Measurements from ENCODE around the gene CNTN1.
A peak's percentile ranks its signal among the peaks of the same experiment; 100 is the strongest.
"Not testable (repeated sequence)": the region's sequence is repeated elsewhere in the genome, so short reads cannot be mapped to it uniquely, and the experiment has no call there.

CNTN1 gene

GRCh38 chr12:40727774-40728483 is 35.7 kb downstream of the CNTN1 start:
- no peaks in the 10 kb centered on the region; the same call in 1 of the 2 replicates for H3K4me1 ChIP-seq
- DNase-seq, result peak; percentile 65
- no peaks in the 10 kb centered on the region for H3K36me3 ChIP-seq
- no peaks in the 10 kb centered on the region for H3K9me3 ChIP-seq
- H3K4me3 ChIP-seq (ENCODE audit: low read depth, low read length), result no peak overlapping the region
- TF ChIP-seq CTCF (IDR thresholded peaks at IDR 0.05; ENCODE audit: low read depth, low read length), result no peak
- H3K27me3 ChIP-seq, result no peaks in the 10 kb centered on the region

- H3K4me1 ChIP-seq, result no peaks in the 10 kb centered on the region; the same call in 1 of the 2 replicates
- no peaks in the 10 kb centered on the region for H3K36me3 ChIP-seq
- DNase-seq, result no peak
- H3K27me3 ChIP-seq, result no peaks in the 10 kb centered on the region
- H3K4me3 ChIP-seq (ENCODE audit: low read depth, low read length), result no peak overlapping the region
- no peaks in the 10 kb centered on the region for H3K9me3 ChIP-seq
- no peak for TF ChIP-seq CTCF (IDR thresholded peaks at IDR 0.05; ENCODE audit: low read depth, low read length)
Measured at GRCh38 chr12:40730281-40730680, 38.0 kb downstream of the CNTN1 start.

GRCh38 chr12:40733871-40734270 is 41.6 kb downstream of the CNTN1 start:
- peak; percentile 10 for DNase-seq
- no peak for TF ChIP-seq CTCF (IDR thresholded peaks at IDR 0.05; ENCODE audit: low read depth, low read length)
- Histone ChIP-seq H3K4me1 (peaks cover 2% of the 10 kb centered on the region), H3K27me3 (no peaks in the 10 kb centered on the region), H3K4me3 (ENCODE audit: low read depth, low read length) (no peak overlapping the region), H3K9me3 (no peaks in the 10 kb centered on the region), H3K36me3 (no peaks in the 10 kb centered on the region)

- Histone ChIP-seq H3K4me1 (peaks cover 2% of the 10 kb centered on the region), H3K36me3 (no peaks in the 10 kb centered on the region), H3K27me3 (no peaks in the 10 kb centered on the region), H3K9me3 (no peaks in the 10 kb centered on the region), H3K4me3 (ENCODE audit: low read depth, low read length) (no peak overlapping the region)
- peak; percentile 12 for DNase-seq
- no peak for TF ChIP-seq CTCF (IDR thresholded peaks at IDR 0.05; ENCODE audit: low read depth, low read length)
Measured at GRCh38 chr12:40734276-40734675, 42.0 kb downstream of the CNTN1 start.

GRCh38 chr12:40735551-40736230 is 43.5 kb downstream of the CNTN1 start:
- TF ChIP-seq CTCF (IDR thresholded peaks at IDR 0.05; ENCODE audit: low read depth, low read length), result no peak
- DNase-seq, result peak; percentile 23
- Histone ChIP-seq H3K9me3 (no peaks in the 10 kb centered on the region), H3K36me3 (no peaks in the 10 kb centered on the region), H3K4me3 (ENCODE audit: low read depth, low read length) (no peak overlapping the region), H3K27me3 (no peaks in the 10 kb centered on the region), H3K4me1 (peaks cover 2% of the 10 kb centered on the region)

- not testable (repeated sequence) for DNase-seq; H3K9me3 ChIP-seq; H3K36me3 ChIP-seq; H3K4me3 ChIP-seq (ENCODE audit: low read depth, low read length); H3K4me1 ChIP-seq; H3K27me3 ChIP-seq
Measured at GRCh38 chr12:40737416-40737815, 45.2 kb downstream of the CNTN1 start.
